ENCODE measurements around the gene OR52N4.

Gene OR52N4

DNA sequence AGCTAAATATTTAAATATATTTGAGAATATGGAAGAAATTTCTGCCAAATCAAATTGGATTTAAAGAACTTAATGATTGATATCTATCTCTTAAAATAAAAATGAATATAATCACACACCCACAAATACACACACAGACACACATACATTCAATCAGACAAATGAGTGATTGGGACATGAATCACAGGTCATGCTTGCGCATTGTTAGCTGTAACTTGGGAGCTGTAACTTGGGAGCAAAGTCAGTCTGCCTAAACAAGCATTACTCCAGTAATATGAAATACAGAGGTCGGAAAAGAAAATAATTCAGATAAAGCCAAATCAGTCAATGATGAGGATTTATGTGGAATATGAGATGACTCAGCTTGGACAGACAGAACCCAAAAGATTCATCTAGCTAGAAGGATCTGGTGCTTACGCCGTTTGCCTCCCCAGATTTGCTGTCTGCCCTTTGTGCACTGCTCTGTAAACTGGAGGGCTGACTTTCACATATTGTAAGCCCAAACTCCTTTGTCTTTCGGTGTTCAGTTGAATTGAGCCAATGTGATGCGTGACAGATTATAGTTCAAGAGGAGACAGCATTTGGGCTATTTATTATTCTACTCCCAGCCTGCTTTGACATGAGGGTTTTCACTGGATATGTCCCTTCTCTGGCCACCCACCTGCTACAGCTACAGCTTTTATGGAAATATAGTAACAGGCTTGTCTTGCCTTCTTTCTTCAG is 16.2 kb upstream of the OR52N4 start:
- no peaks in the 10 kb centered on the region for H3K36me3 ChIP-seq (ENCODE audit: insufficient read depth, low read length)
- H3K4me3 ChIP-seq (ENCODE audit: low read depth, low read length) = no peak overlapping the region
- H3K4me1 ChIP-seq (ENCODE audit: control insufficient read depth, insufficient read depth, low read length, unreplicated experiment) = peaks cover 28% of the 10 kb centered on the region
- H3K79me2 ChIP-seq (ENCODE audit: control insufficient read depth, insufficient read depth, low read length, unreplicated experiment) = no peaks in the 10 kb centered on the region
- H3K27me3 ChIP-seq (ENCODE audit: insufficient read depth, low read length) = peaks cover 14% of the 10 kb centered on the region
- peak overlapping the region; percentile 66 for H3K27ac ChIP-seq (ENCODE audit: low read depth, low read length)
- no peak overlapping the region for H2AFZ ChIP-seq (ENCODE audit: low read length, unreplicated experiment)

DNA sequence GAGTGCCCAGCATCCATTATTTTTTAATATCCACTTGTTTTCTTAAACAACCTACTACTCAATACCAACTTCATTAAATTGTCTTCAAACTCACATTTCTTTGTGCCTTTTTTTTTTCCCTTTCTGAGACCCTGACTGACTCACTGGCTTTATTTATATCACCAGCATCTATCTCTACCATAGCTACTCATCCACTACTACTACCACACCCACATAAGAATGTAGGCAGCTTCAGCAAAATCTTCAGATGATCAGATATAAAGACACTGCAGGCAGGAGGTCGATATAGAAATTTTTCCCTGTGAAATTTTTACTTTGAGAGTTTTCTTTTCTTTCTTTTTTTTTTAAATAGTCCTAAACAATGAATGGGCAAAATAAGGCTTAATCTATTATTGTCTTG is 15.6 kb upstream of the OR52N4 start:
- Histone ChIP-seq H3K27ac (ENCODE audit: low read depth, low read length) (peak overlapping the region; percentile 66), H2AFZ (ENCODE audit: low read length, unreplicated experiment) (no peak overlapping the region), H3K36me3 (ENCODE audit: insufficient read depth, low read length) (no peaks in the 10 kb centered on the region), H3K79me2 (ENCODE audit: control insufficient read depth, insufficient read depth, low read length, unreplicated experiment) (no peaks in the 10 kb centered on the region), H3K27me3 (ENCODE audit: insufficient read depth, low read length) (peaks cover 20% of the 10 kb centered on the region), H3K4me3 (ENCODE audit: low read depth, low read length) (no peak overlapping the region), H3K4me1 (ENCODE audit: control insufficient read depth, insufficient read depth, low read length, unreplicated experiment) (peaks cover 28% of the 10 kb centered on the region)

DNA sequence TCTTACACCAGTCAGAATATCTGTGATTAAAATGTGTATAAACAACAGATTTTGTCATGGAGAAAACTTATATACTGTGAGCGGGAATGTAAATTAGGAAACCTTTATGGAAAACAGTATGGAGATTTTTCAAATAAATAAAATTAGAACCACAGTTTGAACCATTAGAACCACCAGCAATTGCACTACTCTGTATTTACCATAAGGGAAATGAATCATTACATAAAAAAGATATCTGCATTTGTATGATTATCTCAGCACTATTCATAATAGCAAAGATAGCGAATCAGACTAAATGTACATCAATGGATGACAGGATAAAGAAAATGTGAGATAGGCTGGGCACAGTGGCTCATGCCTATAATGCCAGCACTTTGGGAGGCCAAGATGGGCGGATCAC is 7.4 kb upstream of the OR52N4 start:
- H3K36me3 ChIP-seq (ENCODE audit: insufficient read depth, low read length) = no peaks in the 10 kb centered on the region
- H3K79me2 ChIP-seq (ENCODE audit: control insufficient read depth, insufficient read depth, low read length, unreplicated experiment) = no peaks in the 10 kb centered on the region
- no peak overlapping the region for H3K4me3 ChIP-seq (ENCODE audit: low read depth, low read length)
- peaks cover 18% of the 10 kb centered on the region for H3K27me3 ChIP-seq (ENCODE audit: insufficient read depth, low read length)
- no peak overlapping the region for H2AFZ ChIP-seq (ENCODE audit: low read length, unreplicated experiment)
- no peaks in the 10 kb centered on the region for H3K4me1 ChIP-seq (ENCODE audit: control insufficient read depth, insufficient read depth, low read length, unreplicated experiment)
- H3K27ac ChIP-seq (ENCODE audit: low read depth, low read length) = no peak overlapping the region

DNA sequence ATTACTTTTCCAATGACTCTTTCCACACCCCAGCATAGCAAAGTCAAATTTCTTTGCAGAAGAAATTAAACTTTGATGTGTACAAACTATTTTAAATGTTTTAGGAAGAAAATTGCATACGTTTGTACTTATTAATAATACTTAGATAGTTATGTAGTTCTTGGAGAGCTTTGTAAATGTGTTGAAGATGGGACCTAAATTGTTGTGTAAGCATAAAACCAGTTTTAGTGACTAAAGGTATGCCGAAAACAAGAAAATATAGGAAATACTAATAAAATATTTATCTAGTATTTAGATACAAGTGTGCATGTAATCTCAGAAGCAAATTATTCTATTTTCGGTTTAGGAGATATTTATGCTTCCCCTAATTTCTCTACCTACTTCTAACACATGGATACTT is 4.2 kb upstream of the OR52N4 start:
- H3K4me1 ChIP-seq (ENCODE audit: control insufficient read depth, insufficient read depth, low read length, unreplicated experiment) = no peaks in the 10 kb centered on the region
- no peaks in the 10 kb centered on the region for H3K27me3 ChIP-seq (ENCODE audit: insufficient read depth, low read length)
- H3K36me3 ChIP-seq (ENCODE audit: insufficient read depth, low read length) = no peaks in the 10 kb centered on the region
- no peak overlapping the region for H2AFZ ChIP-seq (ENCODE audit: low read length, unreplicated experiment)
- H3K27ac ChIP-seq (ENCODE audit: low read depth, low read length) = no peak overlapping the region
- no peak overlapping the region for H3K4me3 ChIP-seq (ENCODE audit: low read depth, low read length)
- no peaks in the 10 kb centered on the region for H3K79me2 ChIP-seq (ENCODE audit: control insufficient read depth, insufficient read depth, low read length, unreplicated experiment)

DNA sequence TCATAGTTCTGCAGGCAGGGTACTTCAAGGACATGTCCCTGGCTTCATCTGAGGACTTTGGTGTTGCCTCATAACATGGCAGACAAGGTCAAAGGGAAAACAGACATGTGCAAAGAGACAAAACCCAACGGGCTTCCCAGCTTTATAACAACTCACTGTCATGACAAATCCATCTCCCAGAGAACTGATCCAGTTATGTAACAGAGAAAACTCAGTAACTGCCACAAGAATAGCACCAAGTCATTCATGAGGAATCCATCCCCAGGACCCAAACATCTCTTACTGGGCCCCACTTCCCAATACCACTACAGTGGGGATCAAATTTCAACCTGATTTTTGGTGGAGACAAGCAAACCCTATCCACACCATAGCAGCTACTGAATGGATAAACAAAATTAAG is 13.0 kb downstream of the OR52N4 start:
- H3K4me1 ChIP-seq (ENCODE audit: control insufficient read depth, insufficient read depth, low read length, unreplicated experiment) = no peaks in the 10 kb centered on the region
- no peak overlapping the region for H3K4me3 ChIP-seq (ENCODE audit: low read depth, low read length)
- no peaks in the 10 kb centered on the region for H3K79me2 ChIP-seq (ENCODE audit: control insufficient read depth, insufficient read depth, low read length, unreplicated experiment)
- H3K27ac ChIP-seq (ENCODE audit: low read depth, low read length) = no peak overlapping the region
- H3K27me3 ChIP-seq (ENCODE audit: insufficient read depth, low read length) = no peaks in the 10 kb centered on the region
- H2AFZ ChIP-seq (ENCODE audit: low read length, unreplicated experiment) = no peak overlapping the region
- H3K36me3 ChIP-seq (ENCODE audit: insufficient read depth, low read length) = no peaks in the 10 kb centered on the region

DNA sequence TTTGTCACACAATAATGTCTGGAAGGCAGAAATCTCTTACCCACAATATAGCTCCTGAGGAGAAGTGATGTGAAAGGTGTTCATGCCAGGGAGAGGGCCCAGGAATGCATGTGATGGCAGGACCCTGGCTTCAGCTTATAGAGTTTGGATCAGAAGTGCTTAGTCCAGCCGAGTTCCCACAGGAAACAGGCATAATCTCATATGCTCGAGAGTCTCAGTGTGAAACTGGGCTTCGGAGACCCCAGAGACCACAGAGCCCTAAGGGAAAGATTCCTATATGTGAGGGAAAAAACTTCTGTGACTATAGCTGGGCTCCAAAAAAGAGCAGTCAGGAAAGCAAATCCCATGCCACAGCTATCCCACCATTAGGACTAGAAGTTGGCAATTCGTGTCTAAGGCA is 29.2 kb downstream of the OR52N4 start, which contains the start of gene OR52N5:
TSS of gene OR52N5 (minus strand) at position 101 of the 400 bp plus-strand sequence. CDS start 4,721 bp downstream, outside the sequence.
- H3K27me3 ChIP-seq (ENCODE audit: insufficient read depth, low read length) = peaks cover 8% of the 10 kb centered on the region
- no peaks in the 10 kb centered on the region for H3K4me1 ChIP-seq (ENCODE audit: control insufficient read depth, insufficient read depth, low read length, unreplicated experiment)
- no peaks in the 10 kb centered on the region for H3K36me3 ChIP-seq (ENCODE audit: insufficient read depth, low read length)
- H3K27ac ChIP-seq (ENCODE audit: low read depth, low read length) = no peak within 1 kb of the TSS
- no peak within 1 kb of the TSS for H3K4me3 ChIP-seq (ENCODE audit: low read depth, low read length)
- no peaks in the 10 kb centered on the region for H3K79me2 ChIP-seq (ENCODE audit: control insufficient read depth, insufficient read depth, low read length, unreplicated experiment)
- no peak within 1 kb of the TSS for H2AFZ ChIP-seq (ENCODE audit: low read length, unreplicated experiment)

DNA sequence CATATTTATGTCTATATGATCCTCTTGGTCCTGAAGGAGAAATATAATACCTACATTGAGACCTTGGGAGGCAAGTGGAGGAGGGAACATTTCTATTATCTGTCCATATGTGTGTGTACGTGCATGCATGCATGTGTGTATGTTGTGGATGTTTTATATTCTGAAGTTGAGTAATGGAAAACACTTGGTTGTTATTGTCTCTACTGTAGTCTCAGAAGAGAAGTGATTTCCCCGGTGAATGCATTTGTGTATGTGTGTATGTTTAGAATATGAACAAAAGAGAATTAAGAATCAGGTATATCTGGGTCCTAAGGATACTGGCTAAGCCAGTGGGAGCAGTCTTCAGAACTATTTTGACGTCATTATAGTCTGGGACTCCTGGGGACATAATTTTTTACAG is 37.1 kb downstream of the OR52N4 start, which contains the start of gene OR52N1:
TSS of gene OR52N1 (minus strand) at position 101 of the 400 bp plus-strand sequence. CDS start 2,449 bp downstream, outside the sequence.
- no peaks in the 10 kb centered on the region for H3K4me1 ChIP-seq (ENCODE audit: control insufficient read depth, insufficient read depth, low read length, unreplicated experiment)
- H3K4me3 ChIP-seq (ENCODE audit: low read depth, low read length) = no peak within 1 kb of the TSS
- H2AFZ ChIP-seq (ENCODE audit: low read length, unreplicated experiment) = no peak within 1 kb of the TSS
- H3K27ac ChIP-seq (ENCODE audit: low read depth, low read length) = no peak within 1 kb of the TSS
- no peaks in the 10 kb centered on the region for H3K79me2 ChIP-seq (ENCODE audit: control insufficient read depth, insufficient read depth, low read length, unreplicated experiment)
- peaks cover 6% of the 10 kb centered on the region; the same call in 1 of the 2 replicates for H3K27me3 ChIP-seq (ENCODE audit: insufficient read depth, low read length)
- no peaks in the 10 kb centered on the region for H3K36me3 ChIP-seq (ENCODE audit: insufficient read depth, low read length)

DNA sequence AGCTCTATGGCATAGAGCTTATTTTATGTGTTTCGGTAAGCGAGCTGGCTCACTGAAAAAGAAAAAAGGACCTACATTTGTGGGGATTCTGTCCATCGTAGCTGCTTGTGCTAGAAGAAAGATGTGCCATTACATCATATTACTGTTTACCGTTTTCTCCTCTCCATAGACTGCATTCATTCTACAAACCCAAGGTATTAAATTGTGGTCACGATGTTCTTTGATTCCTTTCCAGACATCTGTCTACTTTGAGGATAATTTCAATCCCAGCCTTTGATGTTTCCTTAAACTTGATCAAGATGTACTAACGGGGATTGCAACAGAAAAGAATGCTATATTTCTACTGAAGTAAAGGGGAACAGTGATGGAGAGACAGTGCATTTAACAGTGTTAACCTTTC is 42.5 kb downstream of the OR52N4 start:
- peaks cover 23% of the 10 kb centered on the region for H3K27me3 ChIP-seq (ENCODE audit: insufficient read depth, low read length)
- H3K4me3 ChIP-seq (ENCODE audit: low read depth, low read length) = no peak overlapping the region
- no peaks in the 10 kb centered on the region for H3K79me2 ChIP-seq (ENCODE audit: control insufficient read depth, insufficient read depth, low read length, unreplicated experiment)
- no peak overlapping the region for H3K27ac ChIP-seq (ENCODE audit: low read depth, low read length)
- no peaks in the 10 kb centered on the region for H3K4me1 ChIP-seq (ENCODE audit: control insufficient read depth, insufficient read depth, low read length, unreplicated experiment)
- no peaks in the 10 kb centered on the region for H3K36me3 ChIP-seq (ENCODE audit: insufficient read depth, low read length)
- H2AFZ ChIP-seq (ENCODE audit: low read length, unreplicated experiment) = no peak overlapping the region

DNA sequence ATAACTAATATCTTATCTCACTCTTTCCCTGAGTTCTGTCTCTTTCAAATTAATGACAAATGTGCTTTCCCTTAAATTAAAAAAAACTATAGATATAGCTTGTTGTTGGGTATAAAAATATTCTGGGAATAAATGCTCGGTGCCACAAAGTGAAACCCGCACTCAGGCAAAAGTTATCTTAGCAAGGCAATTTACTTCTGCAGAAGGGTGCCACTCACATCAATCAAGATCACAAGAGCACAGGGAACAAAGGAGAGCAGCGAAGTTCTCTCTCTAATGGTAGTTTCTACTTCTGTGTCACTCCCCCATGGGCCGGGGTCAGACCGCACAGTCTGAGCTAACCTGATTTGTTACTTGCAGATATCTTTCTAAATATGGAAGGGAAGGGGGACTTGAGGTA is 49.9 kb downstream of the OR52N4 start:
- no peak overlapping the region for H3K4me3 ChIP-seq (ENCODE audit: low read depth, low read length)
- no peak overlapping the region for H3K27ac ChIP-seq (ENCODE audit: low read depth, low read length)
- no peak overlapping the region for H2AFZ ChIP-seq (ENCODE audit: low read length, unreplicated experiment)
- no peaks in the 10 kb centered on the region for H3K36me3 ChIP-seq (ENCODE audit: insufficient read depth, low read length)
- no peaks in the 10 kb centered on the region for H3K79me2 ChIP-seq (ENCODE audit: control insufficient read depth, insufficient read depth, low read length, unreplicated experiment)
- H3K27me3 ChIP-seq (ENCODE audit: insufficient read depth, low read length) = peaks cover 24% of the 10 kb centered on the region
- no peaks in the 10 kb centered on the region for H3K4me1 ChIP-seq (ENCODE audit: control insufficient read depth, insufficient read depth, low read length, unreplicated experiment)
